Stomach (tissue), 9 donors: ENCODE measurements around the gene FBXW8. TPM values are rescaled to one million over a fixed set of nuclear protein-coding genes. Genes with fewer than 3 reads are reported as not detected.

Experiments
- DNase-seq, 2 donors: peaks; one replicate each; pipeline versions ENCODE4 v3.0.0 to v3.0.0-alpha.2; 2013 to 2019
- H3K27ac ChIP-seq, 5 donors: fragments of 200-600 bp in 4 of 5; sonication (generic) in 4 of 5; one replicate each; pipeline ENCODE4 v1.5.1; 2013 to 2019; ENCODE audit warnings: mild to moderate bottlenecking in 1 of 5, moderate library complexity in 1 of 5
- H3K27me3 ChIP-seq, 3 donors: fragments of 200-600 bp; sonication (generic); one replicate each; pipeline ENCODE4 v1.5.1; 2017 to 2019; ENCODE audit warnings: mixed run types in 1 of 3
- H3K36me3 ChIP-seq, 4 donors: fragments of 200-600 bp; sonication (generic); 1 replicate in 3 of 4; 2 replicates in 1 of 4; pipeline ENCODE4 v1.5.1; 2016 to 2019
- H3K4me1 ChIP-seq, 4 donors: fragments of 200-600 bp; sonication (generic); one replicate each; pipeline ENCODE4 v1.5.1; 2016 to 2019
- H3K4me3 ChIP-seq, 4 donors: fragments of 200-600 bp; sonication (generic) in 3 of 4; one replicate each; pipeline ENCODE4 v1.5.1; 2016 to 2019; ENCODE audit warnings: mild to moderate bottlenecking in 1 of 4
- H3K9me3 ChIP-seq, 4 donors: fragments of 200-600 bp; sonication (generic); one replicate each; pipeline ENCODE4 v1.5.1; 2016 to 2019
- EP300 ChIP-seq: sonication (generic); formaldehyde crosslinking; IDR thresholded peaks from one replicate; pipeline ENCODE4 v1.6.1; 2017; ENCODE audit warnings: antibody characterized with exemption
- POLR2A ChIP-seq, 4 donors: fragments of 450-650 bp; IDR thresholded peaks; one replicate each; pipeline ENCODE4 v1.6.1; 2016; ENCODE audit warnings: antibody characterized with exemption in 4 of 4, control low read depth in 2 of 4, mild to moderate bottlenecking in 1 of 4, moderate library complexity in 1 of 4
- POLR2AphosphoS5 ChIP-seq, 3 donors: sonication (generic); formaldehyde crosslinking; IDR thresholded peaks; one replicate each; pipeline ENCODE4 v1.6.1; 2016; ENCODE audit warnings: antibody characterized with exemption in 3 of 3
- WGBS, 5 donors: extraction: QIAGEN DNeasy Blood & Tissue Kit in 3 of 5; methylation state at CpG; one replicate each; pipeline versions ENCODE4 v1.1.5 to v1.1.7; 2013 to 2018; 5-methylcytosine and 5-hydroxymethylcytosine counted together
- intact Hi-C: fragments of 100-400 bp; cut with DNase I; formaldehyde crosslinking; loops from one replicate; pipeline ENCODE4 v1.15.1; 2023; ENCODE audit warnings: low total_unique reads
- polyA plus RNA-seq, 3 donors: library from polyadenylated mRNA; stranded (reverse); fragments of 200-250 nt; gene quantifications; one replicate each; pipeline ENCODE4 v1.2.3, GENCODE V29; 2013
- total RNA-seq, 5 donors: library from RNA; depleted of rRNA; stranded (reverse); fragments of >200 nt; gene quantifications; one replicate each; pipeline versions ENCODE4 v1.1.0 to v1.2.3, GENCODE V29; 2014 to 2016
- TF ChIP-seq, protein P1 (sequence below), 7 experiments: fragments of 450-650 bp in 4 of 7; fragments of 200-600 bp in 3 of 7; sonication (generic) in 3 of 7; IDR thresholded peaks; one replicate each; pipeline ENCODE4 v1.5.1; 2016 to 2019; ENCODE audit warnings: antibody characterized with exemption in 7 of 7, control low read depth in 2 of 7, mild to moderate bottlenecking in 1 of 7
- donor health status: healthy with polysubstance abuse.
- donor health status: Bipolar disorder and iron deficiency.
- donor health status: healthy.

FBXW8 gene
- total and polyA plus RNA-seq, 8 donors: 3.2 to 28.7 (median 6.7) TPM

- no peak for TF ChIP-seq EP300
- no peak for TF ChIP-seq POLR2A (IDR thresholded peaks at IDR 0.05)
- TF ChIP-seq, protein P1, sequence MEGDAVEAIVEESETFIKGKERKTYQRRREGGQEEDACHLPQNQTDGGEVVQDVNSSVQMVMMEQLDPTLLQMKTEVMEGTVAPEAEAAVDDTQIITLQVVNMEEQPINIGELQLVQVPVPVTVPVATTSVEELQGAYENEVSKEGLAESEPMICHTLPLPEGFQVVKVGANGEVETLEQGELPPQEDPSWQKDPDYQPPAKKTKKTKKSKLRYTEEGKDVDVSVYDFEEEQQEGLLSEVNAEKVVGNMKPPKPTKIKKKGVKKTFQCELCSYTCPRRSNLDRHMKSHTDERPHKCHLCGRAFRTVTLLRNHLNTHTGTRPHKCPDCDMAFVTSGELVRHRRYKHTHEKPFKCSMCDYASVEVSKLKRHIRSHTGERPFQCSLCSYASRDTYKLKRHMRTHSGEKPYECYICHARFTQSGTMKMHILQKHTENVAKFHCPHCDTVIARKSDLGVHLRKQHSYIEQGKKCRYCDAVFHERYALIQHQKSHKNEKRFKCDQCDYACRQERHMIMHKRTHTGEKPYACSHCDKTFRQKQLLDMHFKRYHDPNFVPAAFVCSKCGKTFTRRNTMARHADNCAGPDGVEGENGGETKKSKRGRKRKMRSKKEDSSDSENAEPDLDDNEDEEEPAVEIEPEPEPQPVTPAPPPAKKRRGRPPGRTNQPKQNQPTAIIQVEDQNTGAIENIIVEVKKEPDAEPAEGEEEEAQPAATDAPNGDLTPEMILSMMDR (IDR thresholded peaks at IDR 0.05): no peak
- no peak for TF ChIP-seq POLR2AphosphoS5 (IDR thresholded peaks at IDR 0.05)
- WGBS, 5 donors: 55 to 82% (median 60%) methylated on average over 6 of the region's 6 CpGs
- peak in 1 of 2 donors; percentile 13 for DNase-seq
- H3K27me3 ChIP-seq: no peaks in the 10 kb centered on the region
- no peaks in the 10 kb centered on the region for H3K9me3 ChIP-seq
- no peak overlapping the region for H3K4me3 ChIP-seq
- H3K36me3 ChIP-seq: peaks cover 33 to 94% (median 73%) of the 10 kb centered on the region in 4 donors
- intact Hi-C loops: no loop called here
- H3K4me1 ChIP-seq: peaks cover 7 to 22% (median 15%) of the 10 kb centered on the region in 4 donors
- no peak overlapping the region for H3K27ac ChIP-seq
Measured at GRCh38 chr12:117022465-117022864, 111.7 kb downstream of the FBXW8 start.

DNA sequence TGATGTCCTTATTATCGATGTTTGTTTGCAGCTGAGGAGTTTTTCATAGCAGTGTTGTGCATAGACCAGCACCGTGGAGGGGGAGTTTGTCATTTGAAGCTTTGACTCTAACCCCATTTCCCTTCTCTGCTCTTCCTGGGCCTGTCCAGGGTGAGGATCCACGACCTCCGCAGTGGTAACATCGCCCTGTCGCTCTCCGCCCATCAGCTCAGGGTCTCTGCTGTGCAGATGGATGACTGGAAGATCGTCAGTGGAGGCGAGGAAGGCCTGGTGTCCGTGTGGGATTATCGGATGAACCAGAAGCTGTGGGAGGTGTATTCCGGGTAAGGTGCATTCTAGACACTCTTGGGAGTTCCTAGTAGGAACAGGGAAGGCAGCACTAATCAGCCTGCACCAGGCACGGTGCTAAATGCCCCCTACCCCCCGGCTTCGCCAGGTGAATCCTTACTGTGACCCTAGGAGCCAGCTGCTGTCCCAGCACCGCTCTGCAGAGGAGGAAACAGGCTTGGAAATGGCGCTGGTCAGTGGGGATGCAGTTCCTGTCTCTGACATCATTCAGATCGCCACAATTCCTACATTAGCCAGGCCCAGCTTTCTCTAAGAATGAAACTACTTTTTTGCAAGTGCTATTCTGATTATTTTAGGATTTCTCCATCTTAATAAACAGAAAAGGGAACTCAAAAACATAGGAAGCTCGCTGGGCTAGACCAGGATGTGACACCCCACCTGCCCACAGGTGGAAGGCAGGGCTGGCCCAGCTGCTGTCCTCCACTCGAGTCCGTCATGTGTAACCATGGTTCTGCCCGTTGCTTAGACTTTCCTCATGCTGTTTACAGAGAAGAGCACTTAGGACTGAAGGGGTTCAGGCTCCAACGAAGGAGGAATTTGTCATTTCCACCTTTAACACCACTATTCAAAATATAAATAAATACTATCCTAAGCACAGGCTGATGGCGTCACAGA lies 113.5 kb downstream of the FBXW8 start:
- DNase-seq: peak in 1 of 2 donors; percentile 23
- Histone ChIP-seq H3K4me1 (peaks cover 7 to 32% (median 19%) of the 10 kb centered on the region in 4 donors), H3K27me3 (no peaks in the 10 kb centered on the region), H3K4me3 (no peak overlapping the region), H3K27ac (no peak overlapping the region), H3K9me3 (no peaks in the 10 kb centered on the region), H3K36me3 (peaks cover 42 to 95% (median 80%) of the 10 kb centered on the region in 4 donors)
- intact Hi-C loops: no loop called here
- TF ChIP-seq, protein P1 (IDR thresholded peaks at IDR 0.05): no peak
- TF ChIP-seq POLR2AphosphoS5 (IDR thresholded peaks at IDR 0.05): no peak
- TF ChIP-seq POLR2A (IDR thresholded peaks at IDR 0.05): no peak
- no peak for TF ChIP-seq EP300
- WGBS, 5 donors: 81 to 87% (median 84%) methylated on average over 24 of the region's 24 CpGs

DNA sequence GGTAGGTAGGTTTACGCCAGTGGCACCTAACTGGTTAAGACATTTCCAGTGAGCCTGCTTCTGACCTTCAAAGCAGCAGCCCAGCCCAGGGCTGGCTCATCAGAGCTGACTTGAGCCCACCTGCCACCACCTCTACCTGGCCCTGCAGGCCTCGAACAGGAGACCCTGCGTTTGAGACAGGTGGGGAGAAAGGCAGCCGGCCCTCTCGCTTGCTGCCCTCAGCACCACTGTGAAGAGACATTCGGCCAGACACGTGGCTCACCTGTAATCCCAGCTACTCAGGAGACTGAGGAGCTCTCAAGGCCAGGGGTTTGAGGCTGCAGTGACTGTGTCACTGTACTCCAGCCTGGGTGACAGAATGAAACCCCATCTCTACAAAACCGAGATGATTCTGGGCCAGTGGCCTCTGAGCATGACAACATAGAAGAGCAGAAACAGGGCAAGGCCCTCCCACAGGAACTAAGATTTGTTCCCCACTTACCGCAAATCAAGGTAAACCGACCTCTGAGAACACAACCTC lies 114.3 kb downstream of the FBXW8 start:
- Histone ChIP-seq H3K27ac (peak overlapping the region in 1 of 5 donors; percentile 58), H3K36me3 (peaks cover 46 to 95% (median 83%) of the 10 kb centered on the region in 4 donors)
- peak in 1 of 2 donors; percentile 16 for DNase-seq

More for the DNA sequence above, 114.3 kb downstream of the FBXW8 start:
- intact Hi-C loops: loop anchor here (5.0 kb wide), 1 partner anchor 92 kb away; no protein-coding TSS in a partner anchor
- H3K9me3 ChIP-seq: no peaks in the 10 kb centered on the region
- TF ChIP-seq POLR2AphosphoS5 (IDR thresholded peaks at IDR 0.05) (no peak), POLR2A (IDR thresholded peaks at IDR 0.05) (no peak)
- TF ChIP-seq, protein P1 (IDR thresholded peaks at IDR 0.05): no peak
- H3K27me3 ChIP-seq: no peaks in the 10 kb centered on the region
- no peak overlapping the region for H3K4me3 ChIP-seq
- 70 to 84% (median 76%) methylated on average over 8 to 10 of the region's 10 CpGs for WGBS, 5 donors
- peaks cover 7 to 32% (median 19%) of the 10 kb centered on the region in 4 donors for H3K4me1 ChIP-seq
